ENCODE measurements around the gene HOXB1. TPM values are rescaled to one million over a fixed set of nuclear protein-coding genes. Genes with fewer than 3 reads are reported as not detected.

HOXB1 gene
- total and polyA plus RNA-seq, 4 donors, result not detected

DNA sequence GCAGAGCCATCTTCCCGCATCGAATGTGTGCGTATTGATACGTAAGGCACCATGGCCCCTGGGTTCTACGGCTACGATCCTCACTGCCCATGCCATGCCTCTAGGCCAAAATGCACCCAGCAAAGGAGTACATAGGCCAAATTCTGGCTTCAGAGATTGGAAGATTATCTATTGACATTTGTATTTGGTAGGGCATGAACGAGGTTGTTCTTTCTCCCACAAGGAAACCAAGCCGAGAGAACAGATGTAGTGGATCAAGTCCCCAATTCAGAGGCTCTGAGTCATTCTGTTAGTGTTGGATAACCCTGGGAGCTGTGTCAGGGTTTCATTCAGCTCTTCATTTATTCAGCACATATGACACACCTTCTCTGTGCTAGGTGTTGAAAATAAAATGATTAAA, 36.5 kb downstream of the HOXB1 start:
- 90% methylated on average over 8 of the region's 8 CpGs for WGBS
- Histone ChIP-seq H3K9ac (ENCODE audit: low read depth in 1 of 2, low read length in 2 of 2) (no peak overlapping the region), H3K4me3 (ENCODE audit: low read depth in 1 of 3, low read length in 3 of 3) (no peak overlapping the region), H3K4me1 (ENCODE audit: control insufficient read depth in 4 of 4, insufficient read depth in 4 of 4, low read length in 3 of 4) (peaks cover 4 to 11% (median 6%) of the 10 kb centered on the region in 4 donors), H3K9me3 (ENCODE audit: control insufficient read depth in 4 of 4, low read length in 3 of 4) (no peaks in the 10 kb centered on the region), H3K27me3 (ENCODE audit: control insufficient read depth in 4 of 4, insufficient read depth in 4 of 4, low read length in 3 of 4) (peaks cover 0 to 9% (median 1%) of the 10 kb centered on the region in 4 donors), H3K36me3 (ENCODE audit: control insufficient read depth in 4 of 4, insufficient read depth in 3 of 4, low read depth in 1 of 4, low read length in 3 of 4) (no peaks in the 10 kb centered on the region), H3K27ac (ENCODE audit: low read depth in 1 of 2, low read length in 2 of 2) (no peak overlapping the region)
- TF ChIP-seq GABPA (IDR thresholded peaks at IDR 0.05 in 1 of 2, conservative IDR thresholded peaks at IDR 0.05 in 1 of 2) (no peak), FOXA2 (IDR thresholded peaks at IDR 0.05) (no peak), JUND (IDR thresholded peaks at IDR 0.05) (no peak), FOXA1 (IDR thresholded peaks at IDR 0.05) (no peak), HNF4G (IDR thresholded peaks at IDR 0.05) (no peak), RAD21 (IDR thresholded peaks at IDR 0.05) (no peak), TAF1 (conservative IDR thresholded peaks at IDR 0.05) (no peak)
- TF ChIP-seq, protein P1, sequence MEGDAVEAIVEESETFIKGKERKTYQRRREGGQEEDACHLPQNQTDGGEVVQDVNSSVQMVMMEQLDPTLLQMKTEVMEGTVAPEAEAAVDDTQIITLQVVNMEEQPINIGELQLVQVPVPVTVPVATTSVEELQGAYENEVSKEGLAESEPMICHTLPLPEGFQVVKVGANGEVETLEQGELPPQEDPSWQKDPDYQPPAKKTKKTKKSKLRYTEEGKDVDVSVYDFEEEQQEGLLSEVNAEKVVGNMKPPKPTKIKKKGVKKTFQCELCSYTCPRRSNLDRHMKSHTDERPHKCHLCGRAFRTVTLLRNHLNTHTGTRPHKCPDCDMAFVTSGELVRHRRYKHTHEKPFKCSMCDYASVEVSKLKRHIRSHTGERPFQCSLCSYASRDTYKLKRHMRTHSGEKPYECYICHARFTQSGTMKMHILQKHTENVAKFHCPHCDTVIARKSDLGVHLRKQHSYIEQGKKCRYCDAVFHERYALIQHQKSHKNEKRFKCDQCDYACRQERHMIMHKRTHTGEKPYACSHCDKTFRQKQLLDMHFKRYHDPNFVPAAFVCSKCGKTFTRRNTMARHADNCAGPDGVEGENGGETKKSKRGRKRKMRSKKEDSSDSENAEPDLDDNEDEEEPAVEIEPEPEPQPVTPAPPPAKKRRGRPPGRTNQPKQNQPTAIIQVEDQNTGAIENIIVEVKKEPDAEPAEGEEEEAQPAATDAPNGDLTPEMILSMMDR (IDR thresholded peaks at IDR 0.05; ENCODE audit: low read depth, low read length, missing input control), result no peak
- TF ChIP-seq, protein P2, sequence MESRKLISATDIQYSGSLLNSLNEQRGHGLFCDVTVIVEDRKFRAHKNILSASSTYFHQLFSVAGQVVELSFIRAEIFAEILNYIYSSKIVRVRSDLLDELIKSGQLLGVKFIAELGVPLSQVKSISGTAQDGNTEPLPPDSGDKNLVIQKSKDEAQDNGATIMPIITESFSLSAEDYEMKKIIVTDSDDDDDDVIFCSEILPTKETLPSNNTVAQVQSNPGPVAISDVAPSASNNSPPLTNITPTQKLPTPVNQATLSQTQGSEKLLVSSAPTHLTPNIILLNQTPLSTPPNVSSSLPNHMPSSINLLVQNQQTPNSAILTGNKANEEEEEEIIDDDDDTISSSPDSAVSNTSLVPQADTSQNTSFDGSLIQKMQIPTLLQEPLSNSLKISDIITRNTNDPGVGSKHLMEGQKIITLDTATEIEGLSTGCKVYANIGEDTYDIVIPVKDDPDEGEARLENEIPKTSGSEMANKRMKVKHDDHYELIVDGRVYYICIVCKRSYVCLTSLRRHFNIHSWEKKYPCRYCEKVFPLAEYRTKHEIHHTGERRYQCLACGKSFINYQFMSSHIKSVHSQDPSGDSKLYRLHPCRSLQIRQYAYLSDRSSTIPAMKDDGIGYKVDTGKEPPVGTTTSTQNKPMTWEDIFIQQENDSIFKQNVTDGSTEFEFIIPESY (IDR thresholded peaks at IDR 0.05), result no peak
- TF ChIP-seq, protein P3, sequence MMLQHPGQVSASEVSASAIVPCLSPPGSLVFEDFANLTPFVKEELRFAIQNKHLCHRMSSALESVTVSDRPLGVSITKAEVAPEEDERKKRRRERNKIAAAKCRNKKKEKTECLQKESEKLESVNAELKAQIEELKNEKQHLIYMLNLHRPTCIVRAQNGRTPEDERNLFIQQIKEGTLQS (IDR thresholded peaks at IDR 0.05), result no peak
- no peak for DNase-seq (ENCODE audit: low spot score)

DNA sequence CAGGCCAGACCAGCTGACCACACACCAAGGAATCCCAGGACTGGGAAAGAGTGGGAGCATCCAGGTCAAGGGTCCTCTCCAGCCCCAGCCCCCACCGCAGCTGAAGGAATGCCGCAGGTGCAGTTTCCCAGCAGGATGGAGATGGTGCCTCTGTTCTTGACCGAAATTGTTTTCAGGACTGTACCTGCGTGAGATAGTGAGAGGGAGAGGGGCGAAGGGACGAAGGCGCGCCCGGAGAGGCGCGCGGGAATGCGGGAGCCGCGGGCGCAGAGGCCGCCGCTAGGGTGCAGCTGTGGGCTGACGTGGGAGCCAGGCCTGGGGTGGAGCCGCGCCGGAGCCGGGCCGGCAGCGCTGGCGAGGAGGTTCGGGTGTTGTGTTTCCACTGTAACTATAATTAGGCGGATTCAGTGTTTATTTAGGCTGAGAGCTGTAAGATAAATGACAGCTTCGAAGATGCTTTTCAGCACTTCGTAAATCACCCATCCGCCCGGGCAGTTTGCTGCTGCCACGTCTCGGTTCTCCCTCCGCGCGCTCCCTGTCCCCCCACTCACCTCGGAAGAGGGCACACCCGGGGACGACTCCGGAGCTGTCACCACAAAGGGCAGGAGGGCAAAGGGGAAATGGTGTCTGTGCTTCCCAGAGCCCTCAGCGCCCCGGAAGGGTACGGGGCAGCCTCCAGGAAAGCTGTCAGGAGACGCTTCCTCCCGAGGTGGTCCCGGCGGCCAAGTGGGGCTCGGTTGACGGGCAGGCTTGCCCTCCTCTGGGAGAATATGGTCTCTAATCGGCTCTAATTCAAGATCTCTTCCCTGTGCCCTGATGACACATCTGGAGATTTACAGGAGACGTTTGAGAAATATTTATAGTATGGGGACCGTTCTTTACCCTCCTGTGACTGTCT, 38.2 kb downstream of the HOXB1 start:
- H3K4me3 ChIP-seq (ENCODE audit: low read depth in 1 of 3, low read length in 3 of 3), result peak overlapping the region in 1 of 3 donors; percentile 24
- no peaks in the 10 kb centered on the region for H3K36me3 ChIP-seq (ENCODE audit: control insufficient read depth in 4 of 4, insufficient read depth in 3 of 4, low read depth in 1 of 4, low read length in 3 of 4)
- peak; percentile 10 for TF ChIP-seq SP1 (IDR thresholded peaks at IDR 0.05)
- TF ChIP-seq, protein P3 (IDR thresholded peaks at IDR 0.05), result no peak
- no peak for TF ChIP-seq EGR1 (IDR thresholded peaks at IDR 0.05; ENCODE audit: low read depth in 2 of 2)
- no peak for TF ChIP-seq GABPA (IDR thresholded peaks at IDR 0.05 in 1 of 2, conservative IDR thresholded peaks at IDR 0.05 in 1 of 2)
- peak; percentile 43 for TF ChIP-seq NR2F2 (IDR thresholded peaks at IDR 0.05)
- TF ChIP-seq, protein P1 (IDR thresholded peaks at IDR 0.05; ENCODE audit: low read depth, low read length, missing input control), result peak; percentile 57
- no peak for TF ChIP-seq FOXA1 (IDR thresholded peaks at IDR 0.05)
- TF ChIP-seq FOXA2 (IDR thresholded peaks at IDR 0.05), result no peak
- TF ChIP-seq, protein P2 (IDR thresholded peaks at IDR 0.05), result no peak
- TF ChIP-seq HNF4G (IDR thresholded peaks at IDR 0.05), result no peak
- TF ChIP-seq TAF1 (conservative IDR thresholded peaks at IDR 0.05), result no peak
- TF ChIP-seq, protein P4, sequence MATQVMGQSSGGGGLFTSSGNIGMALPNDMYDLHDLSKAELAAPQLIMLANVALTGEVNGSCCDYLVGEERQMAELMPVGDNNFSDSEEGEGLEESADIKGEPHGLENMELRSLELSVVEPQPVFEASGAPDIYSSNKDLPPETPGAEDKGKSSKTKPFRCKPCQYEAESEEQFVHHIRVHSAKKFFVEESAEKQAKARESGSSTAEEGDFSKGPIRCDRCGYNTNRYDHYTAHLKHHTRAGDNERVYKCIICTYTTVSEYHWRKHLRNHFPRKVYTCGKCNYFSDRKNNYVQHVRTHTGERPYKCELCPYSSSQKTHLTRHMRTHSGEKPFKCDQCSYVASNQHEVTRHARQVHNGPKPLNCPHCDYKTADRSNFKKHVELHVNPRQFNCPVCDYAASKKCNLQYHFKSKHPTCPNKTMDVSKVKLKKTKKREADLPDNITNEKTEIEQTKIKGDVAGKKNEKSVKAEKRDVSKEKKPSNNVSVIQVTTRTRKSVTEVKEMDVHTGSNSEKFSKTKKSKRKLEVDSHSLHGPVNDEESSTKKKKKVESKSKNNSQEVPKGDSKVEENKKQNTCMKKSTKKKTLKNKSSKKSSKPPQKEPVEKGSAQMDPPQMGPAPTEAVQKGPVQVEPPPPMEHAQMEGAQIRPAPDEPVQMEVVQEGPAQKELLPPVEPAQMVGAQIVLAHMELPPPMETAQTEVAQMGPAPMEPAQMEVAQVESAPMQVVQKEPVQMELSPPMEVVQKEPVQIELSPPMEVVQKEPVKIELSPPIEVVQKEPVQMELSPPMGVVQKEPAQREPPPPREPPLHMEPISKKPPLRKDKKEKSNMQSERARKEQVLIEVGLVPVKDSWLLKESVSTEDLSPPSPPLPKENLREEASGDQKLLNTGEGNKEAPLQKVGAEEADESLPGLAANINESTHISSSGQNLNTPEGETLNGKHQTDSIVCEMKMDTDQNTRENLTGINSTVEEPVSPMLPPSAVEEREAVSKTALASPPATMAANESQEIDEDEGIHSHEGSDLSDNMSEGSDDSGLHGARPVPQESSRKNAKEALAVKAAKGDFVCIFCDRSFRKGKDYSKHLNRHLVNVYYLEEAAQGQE (IDR thresholded peaks at IDR 0.05), result no peak
- TF ChIP-seq RXRA (IDR thresholded peaks at IDR 0.05), result peak; percentile 3 to 8
- TF ChIP-seq JUND (IDR thresholded peaks at IDR 0.05), result no peak
- TF ChIP-seq YY1 (IDR thresholded peaks at IDR 0.05), result no peak
- peak; percentile 62 to 73 for TF ChIP-seq RAD21 (IDR thresholded peaks at IDR 0.05)

More for the DNA sequence above, 38.2 kb downstream of the HOXB1 start:
- H3K27ac ChIP-seq (ENCODE audit: low read depth in 1 of 2, low read length in 2 of 2), result peak overlapping the region in 1 of 2 donors; percentile 66
- H3K27me3 ChIP-seq (ENCODE audit: control insufficient read depth in 4 of 4, insufficient read depth in 4 of 4, low read length in 3 of 4), result peaks cover 0 to 14% (median 1%) of the 10 kb centered on the region in 4 donors
- H3K9ac ChIP-seq (ENCODE audit: low read depth in 1 of 2, low read length in 2 of 2), result no peak overlapping the region
- H3K4me1 ChIP-seq (ENCODE audit: control insufficient read depth in 4 of 4, insufficient read depth in 4 of 4, low read length in 3 of 4), result peaks cover 4 to 11% (median 6%) of the 10 kb centered on the region in 4 donors
- no peaks in the 10 kb centered on the region for H3K9me3 ChIP-seq (ENCODE audit: control insufficient read depth in 4 of 4, low read length in 3 of 4)
- WGBS, result 6% methylated on average over 53 of the region's 53 CpGs
- peak; percentile 78 for DNase-seq (ENCODE audit: low spot score)
